ENCODE results near the gene PNPLA3. TPM values are rescaled to one million over a fixed set of nuclear protein-coding genes. Genes with fewer than 3 reads are reported as not detected.

PNPLA3 gene
- total and polyA plus RNA-seq, 9 of the 15 experiments (the other 6 are each of a cell fraction or from before 2014, with no cell fraction given), result 0.20 to 0.48 (median 0.38) TPM; not detected in 6

DNA sequence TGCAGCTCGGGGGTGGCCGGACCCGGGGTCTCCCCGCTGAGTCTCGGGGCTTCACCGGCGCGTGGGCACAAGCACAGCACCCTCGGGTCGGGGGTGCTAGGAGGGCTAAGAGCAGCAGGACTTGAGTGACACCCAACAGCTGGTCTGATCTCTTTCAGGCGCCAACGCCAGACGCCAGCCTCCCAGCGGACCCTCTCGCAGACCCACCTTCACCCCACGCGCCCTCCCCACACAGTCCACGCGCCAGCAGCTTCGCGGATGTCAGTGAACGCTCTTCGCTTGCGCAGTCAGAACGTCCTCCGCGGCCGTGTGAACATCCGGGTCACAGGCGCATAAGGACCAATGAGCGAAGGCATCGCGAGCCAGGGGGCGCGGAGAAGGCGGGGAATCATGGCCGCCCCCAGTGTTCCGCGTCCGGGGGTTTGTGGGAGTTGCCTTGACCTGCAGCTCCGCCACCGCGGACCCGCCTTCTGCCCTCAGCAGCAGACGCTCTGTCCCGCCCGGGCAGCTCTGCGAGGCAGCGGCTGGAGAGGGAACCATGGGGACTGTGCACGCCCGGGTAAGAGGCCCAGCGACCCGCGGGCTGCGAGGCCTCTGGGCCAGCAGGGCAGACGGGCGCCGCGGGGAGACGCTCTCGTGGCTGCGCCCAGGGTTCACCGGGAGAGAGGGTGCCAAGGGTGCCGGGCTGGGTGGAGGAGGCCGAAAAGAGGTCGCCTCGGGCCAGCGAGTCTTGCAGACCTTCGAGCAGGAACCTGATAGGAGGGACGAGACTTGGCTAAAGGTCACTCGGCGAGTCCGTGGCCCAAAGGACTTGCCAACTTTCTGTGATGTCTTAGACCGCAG, 31.7 kb downstream of the PNPLA3 start, which contains the start of gene SAMM50:
TSS of gene SAMM50 (plus strand) at position 403 of the 843 bp plus-strand sequence. CDS start at position 539, 136 bp downstream.
- Histone ChIP-seq H3K79me2 (ENCODE audit: control insufficient read depth, insufficient read depth, low read length) (peaks cover 55% of the 10 kb centered on the region), H3K4me3 (peak within 1 kb of the TSS; percentile 94), H3K4me2 (ENCODE audit: insufficient read depth, low read length) (peak within 1 kb of the TSS; percentile 93), H3K4me1 (replicated peaks in 1 of 2; ENCODE audit: control insufficient read depth in 2 of 2, insufficient read depth in 2 of 2, low read length in 2 of 2) (peaks cover 11 to 14% of the 10 kb centered on the region in 2 experiments; a peak in 3 of 5 replicates), H3K27ac (ENCODE audit: extremely low read depth, low read depth, low read length) (peak within 1 kb of the TSS; percentile 75), H3K9me3 (replicated peaks; ENCODE audit: control insufficient read depth, insufficient read depth, low read depth, low read length) (no peaks in the 10 kb centered on the region), H3K9ac (ENCODE audit: insufficient read depth in 1 of 2, low read depth in 2 of 2, low read length in 2 of 2) (peak within 1 kb of the TSS; percentile 74 to 90), H3K9me1 (ENCODE audit: control insufficient read depth, insufficient read depth, low read length) (peaks cover 4% of the 10 kb centered on the region), H3K27me3 (ENCODE audit: control insufficient read depth in 2 of 2, insufficient read depth in 2 of 2, low read length in 2 of 2) (no peaks in the 10 kb centered on the region), H4K20me1 (replicated peaks; ENCODE audit: control insufficient read depth, insufficient read depth, low read length) (no peaks in the 10 kb centered on the region), H2AFZ (ENCODE audit: low read depth, low read length) (peak within 1 kb of the TSS; percentile 82), H3K36me3 (ENCODE audit: control insufficient read depth, insufficient read depth, low read length) (no peaks in the 10 kb centered on the region)
- in situ Hi-C loops (cut with MboI), result no loop called here
- ChIA-PET POLR2A (interaction anchor here (1.2 to 1.5 kb wide), 3 partner anchors 9 to 32 kb away, joined by 3 to 7 read pairs (median 6); no protein-coding TSS in a partner anchor), CTCF (ENCODE audit: low intra/inter-chr PET ratio) (no interaction called here)
- peak; percentile 98 for ATAC-seq
- FAIRE-seq, result peak; percentile 80
- BruUV-seq (replicated peaks), result no TSS peak
- peak; percentile 87 to 92 (median 89) for DNase-seq (ENCODE audit: extremely low read depth in 1 of 4, low spot score in 3 of 4)
- intact Hi-C loops (cut with micrococcal nuclease), result no loop called here
- WGBS (ENCODE audit: insufficient coverage, low coverage, missing lambda C conversion rate), result 2% methylated on average over 46 of the region's 74 CpGs
- TF ChIP-seq ZBTB8A (IDR thresholded peaks at IDR 0.05; ENCODE audit: partially characterized antibody), result no peak
- TF ChIP-seq ZBTB17 (CRISPR knock-in tag; IDR thresholded peaks at IDR 0.05), result no peak
- TF ChIP-seq PHF21A (IDR thresholded peaks at IDR 0.05; ENCODE audit: borderline replicate concordance, low read depth), result no peak
- TF ChIP-seq HIVEP1 (CRISPR knock-in tag; IDR thresholded peaks at IDR 0.05), result no peak
- no peak for TF ChIP-seq GATA2 (CRISPR knock-in tag; IDR thresholded peaks at IDR 0.05)
- TF ChIP-seq SRSF9 (IDR thresholded peaks at IDR 0.05; ENCODE audit: borderline replicate concordance, low read depth, low read length), result no peak
- no peak for TF ChIP-seq JUNB (CRISPR knock-in tag; conservative IDR thresholded peaks at IDR 0.05)
- TF ChIP-seq, protein P1, sequence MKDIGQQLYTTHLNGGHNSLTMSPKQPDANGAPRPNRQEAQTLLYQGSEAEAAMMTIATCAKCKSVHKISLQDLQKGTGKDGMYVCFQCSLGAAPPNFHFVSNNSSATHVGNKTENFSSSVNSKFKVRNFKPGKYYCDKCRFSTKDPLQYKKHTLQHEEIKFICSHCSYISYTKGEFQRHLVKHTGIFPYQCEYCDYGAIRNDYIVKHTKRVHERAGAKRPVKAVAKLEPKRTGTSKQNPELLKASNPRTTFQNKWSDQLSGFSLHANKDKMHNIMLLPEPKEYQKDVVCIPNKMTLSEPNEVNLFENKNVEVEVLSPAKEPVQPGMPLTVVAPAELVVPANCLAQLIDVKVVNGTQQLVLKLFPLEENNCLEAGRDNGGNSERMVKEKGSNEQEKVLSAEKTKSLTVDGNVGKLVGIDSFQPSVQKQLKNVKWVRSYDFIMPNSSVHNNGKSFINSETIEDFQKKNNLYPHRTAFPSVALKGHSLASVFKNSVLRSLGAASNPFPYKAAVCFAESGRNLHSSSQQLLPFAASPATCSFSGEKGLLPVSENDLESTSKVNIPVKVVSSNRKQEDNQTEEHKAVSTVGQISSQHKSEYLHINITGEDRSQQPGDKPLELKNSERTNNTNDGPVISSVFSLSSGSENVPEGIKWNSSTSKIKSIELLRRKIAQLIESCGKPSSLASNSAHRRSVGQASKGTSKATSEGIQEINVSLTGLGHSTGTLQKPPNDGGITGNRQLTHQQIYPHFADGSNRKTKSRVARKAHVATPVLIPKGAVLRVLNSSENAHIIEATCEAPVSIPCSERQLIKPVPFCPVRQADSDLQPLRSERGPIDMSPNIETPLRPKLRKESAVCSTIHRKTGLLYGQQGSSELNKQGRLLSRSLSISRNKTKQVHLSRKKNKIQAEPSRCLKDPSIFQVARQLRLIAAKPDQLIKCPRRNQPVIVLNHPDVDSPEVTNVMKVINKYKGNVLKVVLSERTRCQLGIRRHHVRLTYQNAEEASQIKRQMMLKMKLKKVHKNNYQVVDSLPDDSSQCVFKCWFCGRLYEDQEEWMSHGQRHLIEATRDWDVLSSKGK (CRISPR knock-in tag; IDR thresholded peaks at IDR 0.05), result no peak
- TF ChIP-seq HOXB6 (CRISPR knock-in tag; IDR thresholded peaks at IDR 0.05; ENCODE audit: borderline replicate concordance), result no peak
- no peak for TF ChIP-seq PHB (CRISPR knock-in tag; IDR thresholded peaks at IDR 0.05)
- no peak for TF ChIP-seq CHD1 (IDR thresholded peaks at IDR 0.05; ENCODE audit: low read length)
- no peak for TF ChIP-seq RBM14 (IDR thresholded peaks at IDR 0.05; ENCODE audit: borderline replicate concordance, insufficient read depth, low read depth, low read length)
- TF ChIP-seq, protein P2, sequence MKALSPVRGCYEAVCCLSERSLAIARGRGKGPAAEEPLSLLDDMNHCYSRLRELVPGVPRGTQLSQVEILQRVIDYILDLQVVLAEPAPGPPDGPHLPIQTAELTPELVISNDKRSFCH (CRISPR knock-in tag; IDR thresholded peaks at IDR 0.05), result no peak
- TF ChIP-seq, protein P2 (tag; IDR thresholded peaks at IDR 0.05), result peak; percentile 77; the same call in 1 of the 2 replicates
- TF ChIP-seq MAFK (IDR thresholded peaks at IDR 0.05; ENCODE audit: low read length), result no peak
- no peak for TF ChIP-seq MAFF (IDR thresholded peaks at IDR 0.05; ENCODE audit: low read length)
- TF ChIP-seq ZNF217 (CRISPR knock-in tag; IDR thresholded peaks at IDR 0.05), result no peak
- TF ChIP-seq, protein P3, sequence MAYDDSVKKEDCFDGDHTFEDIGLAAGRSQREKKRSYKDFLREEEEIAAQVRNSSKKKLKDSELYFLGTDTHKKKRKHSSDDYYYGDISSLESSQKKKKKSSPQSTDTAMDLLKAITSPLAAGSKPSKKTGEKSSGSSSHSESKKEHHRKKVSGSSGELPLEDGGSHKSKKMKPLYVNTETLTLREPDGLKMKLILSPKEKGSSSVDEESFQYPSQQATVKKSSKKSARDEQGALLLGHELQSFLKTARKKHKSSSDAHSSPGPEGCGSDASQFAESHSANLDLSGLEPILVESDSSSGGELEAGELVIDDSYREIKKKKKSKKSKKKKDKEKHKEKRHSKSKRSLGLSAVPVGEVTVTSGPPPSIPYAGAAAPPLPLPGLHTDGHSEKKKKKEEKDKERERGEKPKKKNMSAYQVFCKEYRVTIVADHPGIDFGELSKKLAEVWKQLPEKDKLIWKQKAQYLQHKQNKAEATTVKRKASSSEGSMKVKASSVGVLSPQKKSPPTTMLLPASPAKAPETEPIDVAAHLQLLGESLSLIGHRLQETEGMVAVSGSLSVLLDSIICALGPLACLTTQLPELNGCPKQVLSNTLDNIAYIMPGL (CRISPR knock-in tag; IDR thresholded peaks at IDR 0.05), result no peak

Data from K562 (cell line).